T-helper 1 cell treated with Interleukin-12 subunit alpha and Interleukin-12 subunit beta and Interleukin-4 antibody, amounts not matched to agents 30 μg/mL and 1 μg/mL, for 36 hours (primary cell): ENCODE data around the gene DNM3.
A peak's percentile ranks its signal among the peaks of the same experiment; 100 is the strongest.

Experiments
- H3K27ac Mint-ChIP-seq: one replicate; pipeline ENCODE4 v1.8.0; 2021; ENCODE audit warnings: mild to moderate bottlenecking, mixed read lengths
- H3K27me3 Mint-ChIP-seq: one replicate; pipeline ENCODE4 v1.8.0; 2021; ENCODE audit warnings: low read depth, mixed read lengths
- H3K36me3 Mint-ChIP-seq: one replicate; pipeline ENCODE4 v1.8.0; 2021; ENCODE audit warnings: low read depth, mixed read lengths
- H3K4me1 Mint-ChIP-seq: one replicate; pipeline ENCODE4 v1.8.0; 2021; ENCODE audit warnings: low read depth, mixed read lengths
- H3K4me3 Mint-ChIP-seq: one replicate; pipeline ENCODE4 v1.8.0; 2021; ENCODE audit warnings: mild to moderate bottlenecking, moderate library complexity, mixed read lengths
- H3K9me3 Mint-ChIP-seq: one replicate; pipeline ENCODE4 v1.8.0; 2021; ENCODE audit warnings: mixed read lengths

Gene DNM3

DNA sequence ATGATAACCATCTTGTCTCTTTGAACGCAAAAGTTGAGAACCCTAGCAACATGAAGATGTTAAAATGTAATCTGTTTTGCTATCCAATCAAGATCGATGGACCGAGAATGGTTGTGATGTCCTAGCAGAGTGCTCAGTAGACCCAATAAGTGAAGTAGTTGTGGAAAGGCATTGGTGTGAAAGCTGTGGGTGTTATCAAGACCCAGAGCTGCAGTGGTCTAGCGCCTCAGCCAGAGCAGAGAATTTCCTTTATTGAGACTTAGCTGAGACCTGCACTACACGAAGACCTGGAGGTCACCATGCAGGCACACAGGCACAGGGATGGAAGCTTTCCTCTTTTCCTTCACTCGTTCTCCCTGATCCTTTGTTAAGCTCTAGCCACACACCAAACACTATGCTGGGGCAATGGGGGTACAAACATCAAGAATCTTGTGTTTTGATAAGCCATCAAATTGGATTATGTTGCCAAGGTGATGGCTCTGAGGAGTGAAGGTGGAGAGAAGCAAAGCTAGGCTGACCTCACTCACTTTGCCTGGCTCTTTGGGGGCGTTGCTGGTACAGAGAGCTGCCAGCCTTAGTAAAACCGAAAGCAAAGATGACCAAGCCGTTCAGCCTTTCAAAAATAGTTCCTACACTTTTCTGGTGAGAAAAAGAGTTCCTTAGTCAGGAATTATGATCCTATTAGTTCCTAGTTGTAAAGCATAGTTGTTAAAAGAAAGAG is 35.7 kb upstream of the DNM3 start:
- H3K27ac Mint-ChIP-seq = no peak overlapping the region
- no peaks in the 10 kb centered on the region for H3K36me3 Mint-ChIP-seq
- peaks cover 8% of the 10 kb centered on the region for H3K4me1 Mint-ChIP-seq
- H3K4me3 Mint-ChIP-seq = no peak overlapping the region
- no peaks in the 10 kb centered on the region for H3K27me3 Mint-ChIP-seq
- no peaks in the 10 kb centered on the region for H3K9me3 Mint-ChIP-seq

DNA sequence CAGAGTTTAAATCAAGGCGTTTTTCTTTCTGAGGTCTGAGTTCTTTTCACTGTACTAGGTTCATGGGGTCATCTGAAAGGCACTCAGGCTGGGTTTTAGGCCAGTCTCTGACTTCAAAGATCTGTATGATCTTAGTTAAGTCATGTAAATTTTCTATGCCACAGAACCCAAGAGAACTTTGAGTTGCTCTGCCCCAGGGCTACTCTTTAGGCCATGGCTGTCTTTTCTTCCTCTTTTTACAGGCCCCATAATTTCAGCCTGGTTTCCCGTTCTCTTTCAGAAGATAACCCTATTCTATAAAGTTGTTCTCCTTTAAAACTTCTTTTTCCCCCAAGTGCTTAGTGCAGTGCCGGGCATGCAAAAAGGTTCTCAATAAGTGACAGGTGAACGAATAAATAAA is 33.7 kb upstream of the DNM3 start:
- H3K4me3 Mint-ChIP-seq = no peak overlapping the region
- H3K27ac Mint-ChIP-seq = no peak overlapping the region
- no peaks in the 10 kb centered on the region for H3K27me3 Mint-ChIP-seq
- H3K9me3 Mint-ChIP-seq = no peaks in the 10 kb centered on the region
- no peaks in the 10 kb centered on the region for H3K36me3 Mint-ChIP-seq
- H3K4me1 Mint-ChIP-seq = peaks cover 7% of the 10 kb centered on the region

DNA sequence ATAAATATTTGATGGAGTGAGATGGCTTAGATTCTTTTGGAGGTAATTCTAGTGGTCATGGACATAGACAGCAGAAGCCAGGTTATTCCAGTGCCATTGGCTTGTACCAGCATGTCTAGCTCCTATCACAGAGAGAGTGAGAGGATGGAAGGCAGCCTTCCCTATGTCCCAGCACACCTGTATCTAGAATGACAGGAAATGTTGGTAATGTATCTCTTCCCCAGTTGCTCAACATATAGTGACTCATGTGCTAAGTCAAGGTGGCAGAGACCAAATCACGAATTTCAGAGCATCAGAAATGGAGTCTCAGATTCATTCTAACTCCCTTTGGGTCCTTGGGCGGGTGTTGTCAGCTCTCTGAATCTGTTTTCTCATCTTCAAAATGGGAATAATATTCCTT is 31.5 kb upstream of the DNM3 start:
- no peaks in the 10 kb centered on the region for H3K9me3 Mint-ChIP-seq
- no peaks in the 10 kb centered on the region for H3K27me3 Mint-ChIP-seq
- H3K4me1 Mint-ChIP-seq = peaks cover 10% of the 10 kb centered on the region
- no peaks in the 10 kb centered on the region for H3K36me3 Mint-ChIP-seq
- no peak overlapping the region for H3K27ac Mint-ChIP-seq
- no peak overlapping the region for H3K4me3 Mint-ChIP-seq

DNA sequence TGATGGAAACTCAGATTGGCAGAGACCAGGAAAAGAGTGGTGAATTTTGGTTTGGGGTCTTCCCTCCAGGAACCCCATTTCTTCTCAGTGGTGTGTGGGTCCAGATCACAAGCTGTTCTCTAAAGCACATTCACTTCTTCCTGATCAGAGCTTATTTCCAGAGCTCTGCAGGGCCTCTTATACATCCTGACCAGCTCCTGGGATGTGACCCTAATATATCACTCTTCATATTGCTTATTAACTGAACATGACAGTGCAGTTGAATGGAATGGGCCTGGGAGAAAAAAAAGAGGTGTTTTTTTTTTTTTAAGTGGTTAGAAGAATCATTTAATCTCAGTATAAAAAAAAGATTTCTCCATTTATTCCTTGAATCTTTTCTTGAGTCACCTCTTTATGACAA is 29.6 kb upstream of the DNM3 start:
- Mint-ChIP-seq H3K9me3 (no peaks in the 10 kb centered on the region), H3K27me3 (no peaks in the 10 kb centered on the region), H3K27ac (no peak overlapping the region), H3K36me3 (no peaks in the 10 kb centered on the region), H3K4me3 (no peak overlapping the region), H3K4me1 (peaks cover 4% of the 10 kb centered on the region)

DNA sequence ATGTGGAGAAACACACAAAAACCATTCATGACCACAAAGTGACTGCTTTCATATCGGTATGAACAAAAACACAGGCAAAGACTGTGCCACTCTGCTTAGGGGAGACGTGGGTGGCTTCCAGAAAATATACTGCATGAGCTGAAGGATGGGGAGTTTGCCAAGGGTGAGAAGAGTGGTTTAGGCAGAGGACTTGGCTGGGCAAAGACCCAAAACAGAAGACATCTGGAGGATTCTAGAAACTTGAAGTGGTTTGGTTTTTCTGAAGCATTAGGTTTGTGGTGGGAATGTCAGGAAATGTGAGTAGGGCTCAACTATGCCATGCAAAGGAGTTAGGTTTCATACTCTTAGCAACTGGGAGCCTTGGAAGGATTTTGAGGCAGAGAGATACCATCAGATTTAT is 26.6 kb upstream of the DNM3 start:
- no peaks in the 10 kb centered on the region for H3K36me3 Mint-ChIP-seq
- no peaks in the 10 kb centered on the region for H3K9me3 Mint-ChIP-seq
- H3K4me1 Mint-ChIP-seq = peaks cover 18% of the 10 kb centered on the region

DNA sequence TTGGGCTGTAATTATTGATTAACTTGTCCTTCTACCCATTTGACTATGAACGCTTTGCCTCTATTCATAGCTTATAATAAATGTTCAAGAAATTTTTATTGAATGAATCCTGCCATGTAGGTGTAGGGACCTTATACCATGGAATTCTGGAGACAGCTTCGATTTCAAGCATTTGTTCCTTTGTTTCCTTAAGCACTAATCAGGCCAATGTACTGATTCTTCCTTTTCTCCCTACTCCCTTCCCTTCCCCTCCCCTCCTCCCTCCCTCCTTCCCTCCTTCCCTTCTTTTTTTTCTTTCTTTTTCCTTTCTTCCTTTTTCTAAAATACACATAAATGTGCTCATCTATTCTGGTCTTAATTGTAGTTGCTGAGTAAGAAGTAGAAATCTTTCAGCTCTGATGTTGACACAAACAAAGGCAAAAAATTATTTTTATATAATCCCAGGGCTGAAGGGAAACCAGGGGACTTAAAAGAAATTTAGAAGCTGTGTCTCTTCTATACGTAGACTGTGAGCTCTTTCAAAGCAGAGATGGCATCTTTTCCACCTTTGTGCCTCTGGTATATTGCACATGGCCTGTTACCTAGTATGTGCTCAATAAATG is 24.9 kb upstream of the DNM3 start:
- H3K27ac Mint-ChIP-seq = no peak overlapping the region

More for the DNA sequence above, 26.6 kb upstream of the DNM3 start:
- no peak overlapping the region for H3K4me3 Mint-ChIP-seq
- H3K27me3 Mint-ChIP-seq = no peaks in the 10 kb centered on the region
- no peak overlapping the region for H3K27ac Mint-ChIP-seq

DNA sequence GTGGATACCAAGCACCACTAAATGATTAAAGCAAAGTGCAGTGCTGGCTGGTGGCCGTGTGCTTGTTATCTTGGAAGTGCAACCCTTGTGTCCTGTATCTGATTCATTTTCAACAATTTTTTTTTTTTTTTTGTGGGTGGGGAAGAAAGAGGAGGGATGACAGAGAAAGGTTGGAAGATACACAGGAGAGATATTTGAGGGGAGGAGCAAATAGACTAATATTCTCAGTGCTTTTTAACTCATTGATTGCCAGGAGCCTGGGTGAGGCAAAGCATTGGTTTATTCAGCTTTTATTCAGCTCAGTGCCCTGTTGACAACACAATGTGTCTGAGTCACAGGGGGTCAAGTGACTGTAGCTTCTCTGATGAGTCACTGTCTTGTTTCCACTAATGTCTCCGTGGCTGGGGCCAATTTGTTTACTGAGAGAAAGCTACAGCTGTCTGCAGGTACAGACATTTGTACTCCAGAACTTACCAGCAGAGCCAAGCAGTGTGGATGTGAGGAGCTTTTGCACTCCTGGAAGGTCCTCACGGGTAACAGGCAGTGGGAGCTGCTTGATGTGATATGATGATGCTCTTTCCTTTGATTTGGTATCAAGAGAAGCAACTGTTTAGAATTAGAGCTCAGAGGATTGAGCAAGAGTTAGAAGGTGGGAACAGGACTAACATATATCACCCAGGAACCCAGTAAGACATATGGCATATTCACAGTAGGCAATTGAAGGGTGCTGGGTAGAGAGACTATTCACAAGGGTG is 23.6 kb upstream of the DNM3 start:
- Mint-ChIP-seq H3K36me3 (no peaks in the 10 kb centered on the region), H3K9me3 (no peaks in the 10 kb centered on the region), H3K27me3 (no peaks in the 10 kb centered on the region), H3K4me1 (peaks cover 18% of the 10 kb centered on the region), H3K27ac (peak overlapping the region; percentile 84), H3K4me3 (peak overlapping the region; percentile 29)

More for the DNA sequence above, 24.9 kb upstream of the DNM3 start:
- no peaks in the 10 kb centered on the region for H3K27me3 Mint-ChIP-seq
- no peak overlapping the region for H3K4me3 Mint-ChIP-seq
- peaks cover 18% of the 10 kb centered on the region for H3K4me1 Mint-ChIP-seq
- H3K36me3 Mint-ChIP-seq = no peaks in the 10 kb centered on the region
- H3K9me3 Mint-ChIP-seq = no peaks in the 10 kb centered on the region

DNA sequence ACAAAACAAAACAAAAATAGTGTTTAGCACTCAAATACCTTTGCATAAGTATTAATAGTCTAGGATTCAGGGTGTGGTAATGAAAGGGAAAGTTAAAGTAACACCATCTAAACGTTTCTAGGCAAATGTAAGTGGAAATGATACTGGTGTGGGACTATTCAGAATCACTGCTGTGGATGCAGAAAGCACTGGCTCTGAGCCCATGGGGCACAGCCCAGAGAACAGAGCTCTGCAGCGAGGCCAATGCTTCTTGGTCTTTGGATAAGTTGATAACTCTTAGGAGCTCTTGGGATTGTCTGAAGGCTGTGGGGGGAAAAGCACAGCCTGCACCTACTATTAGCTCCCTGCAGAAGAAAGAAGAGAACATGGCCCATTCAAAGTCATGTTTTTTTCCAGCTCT is 21.4 kb upstream of the DNM3 start:
- H3K27me3 Mint-ChIP-seq = no peaks in the 10 kb centered on the region
- H3K4me3 Mint-ChIP-seq = no peak overlapping the region
- H3K4me1 Mint-ChIP-seq = peaks cover 14% of the 10 kb centered on the region
- H3K9me3 Mint-ChIP-seq = peaks cover 5% of the 10 kb centered on the region
- H3K36me3 Mint-ChIP-seq = peaks cover 3% of the 10 kb centered on the region
- no peak overlapping the region for H3K27ac Mint-ChIP-seq

DNA sequence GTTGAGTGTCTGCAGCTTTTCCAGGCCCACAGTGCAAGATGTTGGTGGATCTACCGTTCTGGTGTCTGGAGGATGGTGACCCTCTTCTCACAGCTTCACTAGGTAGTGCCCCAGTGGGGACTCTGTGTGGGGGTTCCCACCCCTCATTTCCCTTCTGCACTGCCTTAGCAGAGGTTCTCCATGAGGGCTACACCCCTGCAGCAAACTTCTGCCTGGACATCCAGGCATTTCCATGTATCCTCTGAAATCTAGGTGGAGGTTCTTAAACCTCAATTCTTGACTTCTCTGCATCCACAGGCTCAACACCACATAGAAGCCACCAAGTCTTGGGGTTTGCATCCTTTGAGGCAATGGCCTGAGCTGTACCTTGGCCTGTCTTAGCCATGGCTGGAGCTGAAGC is 14.3 kb upstream of the DNM3 start:
- Mint-ChIP-seq H3K4me1 (no peaks in the 10 kb centered on the region), H3K27ac (no peak overlapping the region), H3K9me3 (peaks cover 39% of the 10 kb centered on the region), H3K36me3 (peaks cover 18% of the 10 kb centered on the region), H3K27me3 (no peaks in the 10 kb centered on the region), H3K4me3 (no peak overlapping the region)

DNA sequence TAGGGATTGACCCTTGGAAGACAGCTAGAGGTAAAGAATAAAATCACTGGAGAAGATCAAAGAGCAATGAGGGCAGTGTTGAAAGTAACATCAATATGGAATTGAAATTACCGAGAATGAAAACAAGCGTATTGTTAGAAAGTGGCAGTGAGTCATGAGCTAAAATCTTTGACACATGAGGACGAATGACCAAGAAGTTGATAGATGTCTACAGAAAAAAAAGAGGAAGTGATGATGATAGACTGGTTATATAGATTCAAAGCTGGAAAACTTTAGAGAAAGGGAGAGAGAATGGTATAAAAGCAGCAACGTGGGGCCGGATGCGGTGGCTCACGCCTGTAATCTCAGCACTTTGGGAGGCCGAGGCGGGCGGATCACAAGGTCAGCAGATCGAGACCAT is 12.5 kb upstream of the DNM3 start:
- Mint-ChIP-seq H3K27me3 (no peaks in the 10 kb centered on the region), H3K9me3 (peaks cover 39% of the 10 kb centered on the region), H3K27ac (no peak overlapping the region), H3K36me3 (peaks cover 18% of the 10 kb centered on the region), H3K4me1 (no peaks in the 10 kb centered on the region), H3K4me3 (no peak overlapping the region)

DNA sequence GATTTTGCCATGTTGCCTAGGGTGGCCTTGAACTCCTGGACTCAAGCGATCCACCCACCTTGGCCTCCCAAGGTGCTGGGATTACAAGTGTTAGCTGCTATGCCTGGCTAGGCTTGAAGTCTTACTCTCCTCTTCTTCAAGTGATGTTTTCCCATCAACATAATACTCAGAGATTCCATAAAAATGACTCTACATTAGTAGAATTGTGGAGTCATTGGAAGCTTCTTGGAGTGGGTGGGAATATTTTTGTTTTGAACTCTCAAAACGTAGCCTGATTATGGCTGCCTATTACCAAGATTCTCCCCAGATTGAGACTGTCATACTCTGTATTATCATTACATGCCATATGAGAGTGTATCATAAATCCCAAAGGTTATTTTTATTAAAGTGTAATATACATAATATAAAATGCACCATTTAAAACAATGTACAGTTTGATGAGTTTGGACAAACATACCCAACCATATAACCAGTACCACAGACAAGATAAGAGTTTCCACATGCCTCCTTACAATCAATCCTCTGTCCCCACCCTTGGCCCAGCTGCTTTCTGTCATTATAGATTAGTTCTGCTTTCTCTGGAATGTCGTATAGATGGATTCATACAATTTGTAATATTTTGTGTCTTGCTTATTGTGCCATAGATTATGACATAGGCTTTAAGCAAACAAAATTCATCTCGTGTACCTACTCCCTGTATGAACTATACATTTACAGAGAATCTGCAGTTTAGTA is 8.0 kb upstream of the DNM3 start:
- Mint-ChIP-seq H3K9me3 (peaks cover 6% of the 10 kb centered on the region), H3K4me1 (no peaks in the 10 kb centered on the region), H3K36me3 (peaks cover 2% of the 10 kb centered on the region), H3K27me3 (no peaks in the 10 kb centered on the region), H3K27ac (no peak overlapping the region), H3K4me3 (no peak overlapping the region)

DNA sequence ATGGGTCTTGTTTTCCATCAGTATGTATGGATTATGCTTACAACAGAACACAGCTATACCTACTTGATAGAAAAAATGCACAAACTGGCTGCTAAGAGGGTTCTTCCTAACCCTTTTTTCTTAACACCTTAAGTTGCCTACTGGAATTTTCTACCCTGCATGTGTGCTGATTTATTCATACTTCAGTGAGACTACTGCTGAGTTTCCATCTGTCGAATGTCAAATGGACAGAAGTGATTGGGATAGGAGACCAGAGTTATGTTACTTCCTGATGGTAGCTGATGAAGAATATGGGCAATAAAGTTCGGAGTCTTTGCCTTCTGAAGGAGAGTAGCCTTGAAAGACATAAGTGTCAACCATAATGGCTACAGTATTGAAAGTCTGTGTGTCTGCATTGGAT is 6.5 kb upstream of the DNM3 start:
- Mint-ChIP-seq H3K4me1 (no peaks in the 10 kb centered on the region), H3K27me3 (no peaks in the 10 kb centered on the region), H3K4me3 (no peak overlapping the region), H3K27ac (no peak overlapping the region), H3K36me3 (no peaks in the 10 kb centered on the region), H3K9me3 (no peaks in the 10 kb centered on the region)

DNA sequence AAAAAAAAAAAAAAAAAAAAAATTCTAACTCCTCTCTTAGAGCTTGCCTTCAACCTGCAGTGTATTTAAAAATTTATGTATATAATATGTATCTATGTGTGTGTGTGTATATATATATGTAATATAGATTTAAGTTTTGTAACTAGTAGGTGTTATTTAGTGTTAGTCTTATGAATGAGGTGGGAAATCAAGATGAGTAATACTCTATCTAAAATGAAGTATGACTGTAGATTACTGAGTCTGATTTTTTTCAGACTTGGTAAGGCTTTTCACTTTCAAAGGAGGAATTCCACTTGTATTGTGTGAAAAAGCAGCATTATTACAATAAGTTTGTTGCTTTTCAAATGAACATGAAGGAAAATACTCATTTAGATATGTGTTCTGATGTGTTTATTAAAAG is 5.4 kb upstream of the DNM3 start:
- Mint-ChIP-seq H3K36me3 (no peaks in the 10 kb centered on the region), H3K27ac (no peak overlapping the region), H3K9me3 (no peaks in the 10 kb centered on the region), H3K27me3 (peaks cover 4% of the 10 kb centered on the region), H3K4me1 (peaks cover 5% of the 10 kb centered on the region), H3K4me3 (no peak overlapping the region)

DNA sequence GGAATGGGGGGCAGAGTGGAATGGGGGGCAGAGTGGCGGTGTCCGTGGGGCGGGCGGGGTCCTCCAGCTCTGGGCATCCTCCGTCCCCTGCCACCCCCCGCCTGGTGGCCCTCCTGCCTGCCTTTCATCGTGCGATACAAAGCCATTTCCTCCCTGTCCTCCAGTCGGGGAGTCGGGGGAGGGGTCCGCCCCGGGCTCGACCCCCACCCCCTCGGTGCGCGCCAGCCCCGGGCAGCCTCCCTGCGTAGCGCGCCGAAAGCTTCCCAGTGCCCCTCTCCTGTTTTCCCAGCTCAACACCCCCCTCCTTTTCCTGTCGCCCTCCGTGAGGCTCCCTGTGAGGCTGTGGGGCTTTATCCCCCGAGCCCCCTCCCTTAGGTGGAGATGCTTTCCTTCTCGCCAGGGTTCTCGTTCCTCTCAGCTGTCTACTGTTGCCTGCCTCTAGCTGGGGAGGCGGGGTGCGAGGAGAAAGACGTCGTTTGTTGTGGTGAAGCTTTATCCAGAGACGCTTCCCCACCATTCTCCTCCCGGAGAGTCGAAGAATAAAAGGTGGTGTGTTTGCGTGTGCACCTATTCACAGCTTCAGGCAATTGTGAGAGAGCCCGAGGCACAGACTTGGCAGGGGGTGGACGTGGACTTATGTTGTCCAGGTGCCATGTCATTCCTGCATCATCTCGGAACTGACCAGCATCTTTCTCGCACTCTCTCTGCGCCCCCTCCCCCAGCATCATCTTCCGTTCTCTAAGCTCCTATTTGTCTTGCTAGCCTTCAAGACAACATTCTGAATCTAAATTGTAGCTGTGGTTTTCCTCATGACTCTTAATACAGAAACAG is 848 bp downstream of the DNM3 start:
- H3K27me3 Mint-ChIP-seq = peaks cover 37% of the 10 kb centered on the region
- H3K4me1 Mint-ChIP-seq = peaks cover 14% of the 10 kb centered on the region
- H3K27ac Mint-ChIP-seq = no peak overlapping the region
- H3K36me3 Mint-ChIP-seq = no peaks in the 10 kb centered on the region
- peak overlapping the region; percentile 78 for H3K4me3 Mint-ChIP-seq
- H3K9me3 Mint-ChIP-seq = no peaks in the 10 kb centered on the region
